HL-60 (cell line): ENCODE measurements around the gene EIF4E2.

Experiments used
- DNase-seq, 2 experiments: peaks; one replicate each; pipeline ENCODE4 v3.0.0-alpha.2; 2010 to 2020; ENCODE audit warnings: low read depth in 1 of 2, low spot score in 1 of 2
- H3K27ac ChIP-seq: fragments of 250-450 bp; sonication (Bioruptor Pico); replicated peaks from 2 replicates; pipeline ENCODE4 v1.5.1; 2020; ENCODE audit warnings: mild to moderate bottlenecking, moderate library complexity
- H3K27me3 ChIP-seq: fragments of 250-450 bp; sonication (Bioruptor Pico); 2 replicates; pipeline ENCODE4 v1.5.1; 2021; ENCODE audit warnings: mild to moderate bottlenecking, moderate library complexity; ENCODE audit not compliant: insufficient read depth, poor library complexity, severe bottlenecking
- H3K4me3 ChIP-seq: replicated peaks from 2 replicates; pipeline ENCODE4 v1.5.1; 2011; ENCODE audit warnings: mild to moderate bottlenecking, control low read depth, low read length; ENCODE audit not compliant: insufficient read depth
- GABPA ChIP-seq: IDR thresholded peaks from 2 replicates; pipeline ENCODE4 v1.6.1; 2012; ENCODE audit warnings: low read depth
- POLR2AphosphoS5 ChIP-seq: IDR thresholded peaks from 2 replicates; pipeline ENCODE4 v1.6.1; 2012; ENCODE audit warnings: low read depth
- SPI1 ChIP-seq: IDR thresholded peaks from 2 replicates; pipeline ENCODE4 v1.6.1; 2012; ENCODE audit warnings: low read depth, mild to moderate bottlenecking, borderline replicate concordance
- TF ChIP-seq, protein P1 (sequence below): IDR thresholded peaks from one replicate; pipeline ENCODE4 v1.5.1; 2011; ENCODE audit warnings: low read length, control low read depth, inconsistent platforms; ENCODE audit not compliant: insufficient read depth
- TF ChIP-seq, protein P2 (sequence below): IDR thresholded peaks from 2 replicates; pipeline ENCODE4 v1.6.1; 2012; ENCODE audit warnings: low read depth; ENCODE audit not compliant: insufficient replicate concordance

Gene EIF4E2

DNA sequence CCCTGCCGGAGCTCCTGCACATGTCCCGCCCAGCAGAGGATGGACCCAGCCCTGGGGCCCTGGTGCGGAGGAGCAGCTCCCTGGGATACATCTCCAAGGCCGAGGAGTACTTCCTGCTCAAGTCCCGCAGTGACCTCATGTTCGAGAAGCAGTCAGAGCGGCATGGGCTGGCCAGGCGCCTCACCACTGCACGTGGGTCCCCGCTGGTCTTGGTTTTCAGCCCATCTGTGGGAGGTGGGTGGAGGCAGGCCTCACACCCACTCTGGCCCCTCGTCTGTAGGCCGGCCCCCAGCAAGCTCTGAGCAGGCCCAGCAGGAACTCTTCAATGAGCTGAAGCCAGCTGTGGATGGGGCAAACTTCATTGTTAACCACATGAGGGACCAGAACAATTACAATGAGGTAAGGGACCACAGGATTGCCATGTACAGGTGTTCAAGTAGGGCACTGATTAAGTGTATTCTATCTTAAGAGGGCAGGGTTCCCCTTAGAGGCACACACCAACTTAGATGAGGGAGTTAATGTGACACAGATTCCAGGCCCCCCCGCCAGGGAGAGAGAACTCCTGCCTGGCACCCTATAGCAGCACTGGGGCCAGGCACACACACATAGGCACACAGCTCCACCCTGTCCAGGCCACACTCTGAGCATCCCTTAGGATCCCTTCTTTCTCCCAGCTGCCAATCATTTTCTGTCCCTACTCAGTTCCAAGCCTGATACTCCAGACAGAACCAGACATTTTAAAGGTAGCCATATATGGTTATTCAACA is 16.4 kb upstream of the EIF4E2 start:
- DNase-seq, result no peak
- H3K4me3 ChIP-seq, result no peak overlapping the region
- TF ChIP-seq, protein P1, sequence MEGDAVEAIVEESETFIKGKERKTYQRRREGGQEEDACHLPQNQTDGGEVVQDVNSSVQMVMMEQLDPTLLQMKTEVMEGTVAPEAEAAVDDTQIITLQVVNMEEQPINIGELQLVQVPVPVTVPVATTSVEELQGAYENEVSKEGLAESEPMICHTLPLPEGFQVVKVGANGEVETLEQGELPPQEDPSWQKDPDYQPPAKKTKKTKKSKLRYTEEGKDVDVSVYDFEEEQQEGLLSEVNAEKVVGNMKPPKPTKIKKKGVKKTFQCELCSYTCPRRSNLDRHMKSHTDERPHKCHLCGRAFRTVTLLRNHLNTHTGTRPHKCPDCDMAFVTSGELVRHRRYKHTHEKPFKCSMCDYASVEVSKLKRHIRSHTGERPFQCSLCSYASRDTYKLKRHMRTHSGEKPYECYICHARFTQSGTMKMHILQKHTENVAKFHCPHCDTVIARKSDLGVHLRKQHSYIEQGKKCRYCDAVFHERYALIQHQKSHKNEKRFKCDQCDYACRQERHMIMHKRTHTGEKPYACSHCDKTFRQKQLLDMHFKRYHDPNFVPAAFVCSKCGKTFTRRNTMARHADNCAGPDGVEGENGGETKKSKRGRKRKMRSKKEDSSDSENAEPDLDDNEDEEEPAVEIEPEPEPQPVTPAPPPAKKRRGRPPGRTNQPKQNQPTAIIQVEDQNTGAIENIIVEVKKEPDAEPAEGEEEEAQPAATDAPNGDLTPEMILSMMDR, result no peak
- TF ChIP-seq, protein P2, sequence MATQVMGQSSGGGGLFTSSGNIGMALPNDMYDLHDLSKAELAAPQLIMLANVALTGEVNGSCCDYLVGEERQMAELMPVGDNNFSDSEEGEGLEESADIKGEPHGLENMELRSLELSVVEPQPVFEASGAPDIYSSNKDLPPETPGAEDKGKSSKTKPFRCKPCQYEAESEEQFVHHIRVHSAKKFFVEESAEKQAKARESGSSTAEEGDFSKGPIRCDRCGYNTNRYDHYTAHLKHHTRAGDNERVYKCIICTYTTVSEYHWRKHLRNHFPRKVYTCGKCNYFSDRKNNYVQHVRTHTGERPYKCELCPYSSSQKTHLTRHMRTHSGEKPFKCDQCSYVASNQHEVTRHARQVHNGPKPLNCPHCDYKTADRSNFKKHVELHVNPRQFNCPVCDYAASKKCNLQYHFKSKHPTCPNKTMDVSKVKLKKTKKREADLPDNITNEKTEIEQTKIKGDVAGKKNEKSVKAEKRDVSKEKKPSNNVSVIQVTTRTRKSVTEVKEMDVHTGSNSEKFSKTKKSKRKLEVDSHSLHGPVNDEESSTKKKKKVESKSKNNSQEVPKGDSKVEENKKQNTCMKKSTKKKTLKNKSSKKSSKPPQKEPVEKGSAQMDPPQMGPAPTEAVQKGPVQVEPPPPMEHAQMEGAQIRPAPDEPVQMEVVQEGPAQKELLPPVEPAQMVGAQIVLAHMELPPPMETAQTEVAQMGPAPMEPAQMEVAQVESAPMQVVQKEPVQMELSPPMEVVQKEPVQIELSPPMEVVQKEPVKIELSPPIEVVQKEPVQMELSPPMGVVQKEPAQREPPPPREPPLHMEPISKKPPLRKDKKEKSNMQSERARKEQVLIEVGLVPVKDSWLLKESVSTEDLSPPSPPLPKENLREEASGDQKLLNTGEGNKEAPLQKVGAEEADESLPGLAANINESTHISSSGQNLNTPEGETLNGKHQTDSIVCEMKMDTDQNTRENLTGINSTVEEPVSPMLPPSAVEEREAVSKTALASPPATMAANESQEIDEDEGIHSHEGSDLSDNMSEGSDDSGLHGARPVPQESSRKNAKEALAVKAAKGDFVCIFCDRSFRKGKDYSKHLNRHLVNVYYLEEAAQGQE, result no peak
- TF ChIP-seq SPI1 (no peak), POLR2AphosphoS5 (no peak), GABPA (no peak)
- no peaks in the 10 kb centered on the region for H3K27me3 ChIP-seq
- H3K27ac ChIP-seq, result no peak overlapping the region

DNA sequence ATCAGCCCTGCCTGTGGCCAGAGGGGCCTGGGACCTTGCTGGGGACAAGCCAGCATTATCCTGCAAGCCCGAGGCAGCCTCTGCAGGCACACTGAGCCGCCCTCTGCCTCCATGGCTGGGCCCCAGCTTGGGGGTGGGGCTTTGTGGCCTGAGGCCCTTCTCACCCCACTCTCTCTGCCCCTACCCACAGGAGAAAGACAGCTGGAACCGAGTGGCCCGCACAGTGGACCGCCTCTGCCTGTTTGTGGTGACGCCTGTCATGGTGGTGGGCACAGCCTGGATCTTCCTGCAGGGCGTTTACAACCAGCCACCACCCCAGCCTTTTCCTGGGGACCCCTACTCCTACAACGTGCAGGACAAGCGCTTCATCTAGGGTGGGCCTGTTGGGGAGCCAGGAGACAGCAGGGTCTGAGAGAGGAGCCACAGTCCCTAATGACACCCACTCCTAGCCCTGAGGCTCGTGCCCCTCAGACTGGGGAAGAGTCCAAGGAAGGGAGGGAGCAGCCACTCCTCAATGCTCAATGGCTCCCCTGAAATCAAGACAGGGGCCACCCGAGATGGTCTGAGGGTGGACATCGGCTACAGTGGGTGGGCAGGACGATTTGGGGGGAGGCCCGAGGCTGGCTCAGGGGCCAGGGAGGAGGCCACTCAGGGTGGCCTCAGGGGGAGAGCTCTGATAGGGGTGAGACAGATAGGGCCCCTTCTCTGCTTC is 15.4 kb upstream of the EIF4E2 start:
- H3K27me3 ChIP-seq, result no peaks in the 10 kb centered on the region
- TF ChIP-seq POLR2AphosphoS5 (no peak), SPI1 (no peak), GABPA (no peak)
- TF ChIP-seq, protein P2, result no peak
- TF ChIP-seq, protein P1, result no peak
- no peak for DNase-seq
- no peak overlapping the region for H3K27ac ChIP-seq
- H3K4me3 ChIP-seq, result no peak overlapping the region

DNA sequence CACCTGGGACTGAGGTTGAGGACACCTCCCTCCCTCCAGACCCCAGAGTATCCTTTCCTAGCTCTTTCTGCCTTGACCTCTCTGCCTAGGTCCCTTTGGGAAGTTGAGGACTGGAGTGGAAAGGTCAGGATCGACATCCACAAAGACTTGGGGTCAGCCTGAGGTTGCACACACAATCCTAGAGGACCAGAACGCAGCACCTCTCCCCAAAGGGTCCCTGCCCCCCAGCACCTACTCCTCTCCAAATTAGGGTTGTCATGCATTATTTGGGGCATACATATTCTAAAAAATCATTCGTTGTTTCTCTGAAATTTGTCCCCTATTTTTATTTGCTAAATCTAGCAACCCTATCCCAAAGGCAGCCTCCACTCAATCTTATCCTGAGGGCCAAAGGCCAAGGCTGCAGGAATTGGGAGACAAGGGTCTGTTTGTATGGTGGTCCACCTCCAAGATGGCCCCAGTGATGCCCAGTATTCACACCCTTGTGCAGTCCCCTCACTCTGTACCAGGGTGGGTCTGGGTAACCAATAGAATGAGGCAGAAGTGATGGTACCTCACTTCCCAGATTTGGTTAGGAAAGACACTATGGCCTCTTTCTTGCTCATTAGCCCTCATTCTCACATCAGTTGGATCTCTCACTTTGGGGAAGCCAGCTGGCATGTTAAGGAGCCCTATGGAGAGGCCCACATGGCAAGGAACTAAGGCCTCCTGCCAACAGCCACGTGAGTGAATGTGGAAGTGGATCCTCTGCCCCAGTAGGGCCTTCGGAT is 14.5 kb upstream of the EIF4E2 start:
- Histone ChIP-seq H3K27ac (no peak overlapping the region), H3K27me3 (no peaks in the 10 kb centered on the region), H3K4me3 (no peak overlapping the region)
- TF ChIP-seq SPI1 (no peak), GABPA (no peak), POLR2AphosphoS5 (no peak)
- TF ChIP-seq, protein P2, result no peak
- TF ChIP-seq, protein P1, result no peak
- DNase-seq, result no peak
